ENCODE measurements around the gene SUN2. TPM values are rescaled to one million over a fixed set of nuclear protein-coding genes. Genes with fewer than 3 reads are reported as not detected.

SUN2 gene
- total and polyA plus RNA-seq, 3 donors from 2014 or later = 90.8 to 331 (median 295) TPM

- Histone ChIP-seq H3K27me3 (no peaks in the 10 kb centered on the region), H3K4me3 (no peak overlapping the region), H3K9me3 (no peaks in the 10 kb centered on the region), H3K36me3 (ENCODE audit: low read depth, missing control alignments) (no peaks in the 10 kb centered on the region), H3K27ac (peak overlapping the region in 1 of 2 donors; percentile 77), H3K4me1 (peaks cover 39% of the 10 kb centered on the region)
- intact Hi-C loops (cut with DNase I; ENCODE audit: low total_unique reads) = no loop called here
- TF ChIP-seq POLR2A (IDR thresholded peaks at IDR 0.05) (no peak), CTCF (IDR thresholded peaks at IDR 0.05) (no peak)
- 76 to 98% methylated on average over 5 of the region's 5 CpGs for WGBS, 2 donors
- no peak for DNase-seq
These were observed 29.1 kb upstream of the SUN2 start for GRCh38 chr22:38784856-38785255.

GRCh38 chr22:38784035-38784434 is 28.2 kb upstream of the SUN2 start:
- TF ChIP-seq CTCF (IDR thresholded peaks at IDR 0.05) (no peak), POLR2A (IDR thresholded peaks at IDR 0.05) (no peak)
- Histone ChIP-seq H3K36me3 (ENCODE audit: low read depth, missing control alignments) (no peaks in the 10 kb centered on the region), H3K4me3 (no peak overlapping the region), H3K27ac (no peak overlapping the region), H3K27me3 (no peaks in the 10 kb centered on the region), H3K9me3 (no peaks in the 10 kb centered on the region), H3K4me1 (peaks cover 37% of the 10 kb centered on the region)
- 93 to 95% methylated on average over 15 of the region's 15 CpGs for WGBS, 2 donors
- no peak for DNase-seq
- intact Hi-C loops (cut with DNase I; ENCODE audit: low total_unique reads) = no loop called here

GRCh38 chr22:38783095-38783615 is 27.4 kb upstream of the SUN2 start:
- no peak for DNase-seq
- TF ChIP-seq POLR2A (IDR thresholded peaks at IDR 0.05) (no peak), CTCF (IDR thresholded peaks at IDR 0.05) (no peak)
- peaks cover 31% of the 10 kb centered on the region for H3K4me1 ChIP-seq
- no peaks in the 10 kb centered on the region for H3K9me3 ChIP-seq
- no peak overlapping the region for H3K27ac ChIP-seq
- no peaks in the 10 kb centered on the region for H3K27me3 ChIP-seq
- H3K4me3 ChIP-seq = no peak overlapping the region
- 57 to 58% methylated on average over 13 to 14 of the region's 14 CpGs for WGBS, 2 donors
- no peaks in the 10 kb centered on the region for H3K36me3 ChIP-seq (ENCODE audit: low read depth, missing control alignments)
- intact Hi-C loops (cut with DNase I; ENCODE audit: low total_unique reads) = no loop called here

GRCh38 chr22:38782402-38783094 is 26.8 kb upstream of the SUN2 start:
- TF ChIP-seq CTCF (IDR thresholded peaks at IDR 0.05) = no peak
- TF ChIP-seq POLR2A (IDR thresholded peaks at IDR 0.05) = no peak
- Histone ChIP-seq H3K4me3 (no peak overlapping the region), H3K9me3 (no peaks in the 10 kb centered on the region), H3K27ac (no peak overlapping the region), H3K36me3 (ENCODE audit: low read depth, missing control alignments) (no peaks in the 10 kb centered on the region), H3K27me3 (no peaks in the 10 kb centered on the region), H3K4me1 (peaks cover 25% of the 10 kb centered on the region)
- DNase-seq = no peak
- intact Hi-C loops (cut with DNase I; ENCODE audit: low total_unique reads) = no loop called here
- 66 to 78% methylated on average over 11 to 13 of the region's 13 CpGs for WGBS, 2 donors

GRCh38 chr22:38781033-38781432 is 25.2 kb upstream of the SUN2 start:
- Histone ChIP-seq H3K4me3 (no peak overlapping the region), H3K36me3 (ENCODE audit: low read depth, missing control alignments) (no peaks in the 10 kb centered on the region), H3K27me3 (no peaks in the 10 kb centered on the region), H3K9me3 (no peaks in the 10 kb centered on the region), H3K4me1 (peaks cover 12% of the 10 kb centered on the region), H3K27ac (no peak overlapping the region)
- DNase-seq = no peak
- 78 to 93% methylated on average over 13 of the region's 13 CpGs for WGBS, 2 donors
- intact Hi-C loops (cut with DNase I; ENCODE audit: low total_unique reads) = no loop called here
- no peak for TF ChIP-seq CTCF (IDR thresholded peaks at IDR 0.05)
- TF ChIP-seq POLR2A (IDR thresholded peaks at IDR 0.05) = no peak
